ENCODE results near the gene SEMA3B. TPM values are rescaled to one million over a fixed set of nuclear protein-coding genes. Genes with fewer than 3 reads are reported as not detected.

The SEMA3B gene
- total and polyA plus RNA-seq, 2 of the 4 experiments (the other 2 are of a cell fraction), result 4.3 to 29.3 TPM

GRCh38 chr3:50323092-50323600 lies 54.2 kb downstream of the SEMA3B start:
- POLR2A ChIA-PET (ENCODE audit: unreplicated experiment), result no interaction called here
- no TSS peak for BruUV-seq (replicated peaks)
- dilution Hi-C loops (cut with HindIII; ENCODE audit: low sequenced_read_pairs, unreplicated experiment), result no loop called here

More at GRCh38 chr3:50323092-50323600, 54.2 kb downstream of the SEMA3B start:
- H4K8ac ChIP-seq (ENCODE audit: low read depth in 2 of 2, low read length in 2 of 2), result no peak overlapping the region
- no peak overlapping the region for H2BK15ac ChIP-seq (ENCODE audit: low read depth, low read length)
- peaks cover 21% of the 10 kb centered on the region for H3K36me3 ChIP-seq (ENCODE audit: control insufficient read depth, insufficient read depth, low read length)
- H2AFZ ChIP-seq (replicated peaks; ENCODE audit: low read length, poor library complexity), result no peak overlapping the region
- no peak overlapping the region for H3K56ac ChIP-seq (ENCODE audit: extremely low read depth, insufficient read depth, low read length)
- CTCF ChIA-PET, result no interaction called here
- DNase-seq (no peak), ATAC-seq (ENCODE audit: low read depth) (no peak)
- peaks cover 12% of the 10 kb centered on the region; the same call in 1 of the 2 replicates for H4K20me1 ChIP-seq (ENCODE audit: insufficient read depth, low read length)
- no peaks in the 10 kb centered on the region for H3K9me3 ChIP-seq (ENCODE audit: control insufficient read depth, insufficient read depth, low read length)
- no peak overlapping the region for H2BK5ac ChIP-seq (ENCODE audit: low read depth, low read length, poor library complexity, severe bottlenecking)
- H3K9ac ChIP-seq (ENCODE audit: low read depth, low read length), result no peak overlapping the region
- no peak overlapping the region for H4K5ac ChIP-seq (ENCODE audit: low read depth, low read length)
- H3K79me1 ChIP-seq (ENCODE audit: low read depth in 1 of 2, low read length in 2 of 2), result peaks cover 28 to 57% of the 10 kb centered on the region in 2 experiments
- no peak overlapping the region for H3K4me2 ChIP-seq (ENCODE audit: low read depth, low read length)
- in situ Hi-C loops (cut with MboI; ENCODE audit: low sequenced_read_pairs) (no loop called here), intact Hi-C loops (cut with micrococcal nuclease) (loop anchor here (5.0 kb wide), 1 partner anchor 61 kb away; no protein-coding TSS in a partner anchor)
- no peak overlapping the region for H4K91ac ChIP-seq (ENCODE audit: insufficient read depth, low read depth, low read length)
- peak overlapping the region; percentile 26 for H2AK9ac ChIP-seq (replicated peaks; ENCODE audit: low read depth, low read length, poor library complexity)
- H2BK20ac ChIP-seq (ENCODE audit: low read depth, low read length), result no peak overlapping the region
- no peak overlapping the region for H3K4me3 ChIP-seq (ENCODE audit: insufficient read depth, low read depth, low read length)
- H3K27me3 ChIP-seq (ENCODE audit: control insufficient read depth, insufficient read depth, low read length), result no peaks in the 10 kb centered on the region
- no peak overlapping the region for H2BK120ac ChIP-seq (ENCODE audit: low read depth, low read length)
- H2AK5ac ChIP-seq (ENCODE audit: low read depth, low read length), result 0 out of 2 replicates have a peak overlapping the region, but pooled peaks have one; percentile 43
- no peak overlapping the region for H3K27ac ChIP-seq (ENCODE audit: insufficient read depth, low read length)
- peaks cover 8% of the 10 kb centered on the region for H3K9me1 ChIP-seq (ENCODE audit: insufficient read depth, low read length)
- no peak overlapping the region for H3K18ac ChIP-seq (ENCODE audit: low read depth, low read length)
- H3K23ac ChIP-seq (ENCODE audit: low read depth, low read length), result no peak overlapping the region
- H3K14ac ChIP-seq (replicated peaks; ENCODE audit: low read depth, low read length), result no peak overlapping the region
- TF ChIP-seq RCOR1 (IDR thresholded peaks at IDR 0.05; ENCODE audit: insufficient replicate concordance, low read length), result no peak
- TF ChIP-seq BHLHE40 (IDR thresholded peaks at IDR 0.05; ENCODE audit: low read depth, low read length), result no peak
- no peak for TF ChIP-seq RFX5 (IDR thresholded peaks at IDR 0.05; ENCODE audit: low read depth, low read length)
- no peak for TF ChIP-seq FOS (IDR thresholded peaks at IDR 0.05; ENCODE audit: low read depth, low read length)
- TF ChIP-seq SMC3 (IDR thresholded peaks at IDR 0.05; ENCODE audit: low read depth, low read length), result no peak
- TF ChIP-seq, protein P1, sequence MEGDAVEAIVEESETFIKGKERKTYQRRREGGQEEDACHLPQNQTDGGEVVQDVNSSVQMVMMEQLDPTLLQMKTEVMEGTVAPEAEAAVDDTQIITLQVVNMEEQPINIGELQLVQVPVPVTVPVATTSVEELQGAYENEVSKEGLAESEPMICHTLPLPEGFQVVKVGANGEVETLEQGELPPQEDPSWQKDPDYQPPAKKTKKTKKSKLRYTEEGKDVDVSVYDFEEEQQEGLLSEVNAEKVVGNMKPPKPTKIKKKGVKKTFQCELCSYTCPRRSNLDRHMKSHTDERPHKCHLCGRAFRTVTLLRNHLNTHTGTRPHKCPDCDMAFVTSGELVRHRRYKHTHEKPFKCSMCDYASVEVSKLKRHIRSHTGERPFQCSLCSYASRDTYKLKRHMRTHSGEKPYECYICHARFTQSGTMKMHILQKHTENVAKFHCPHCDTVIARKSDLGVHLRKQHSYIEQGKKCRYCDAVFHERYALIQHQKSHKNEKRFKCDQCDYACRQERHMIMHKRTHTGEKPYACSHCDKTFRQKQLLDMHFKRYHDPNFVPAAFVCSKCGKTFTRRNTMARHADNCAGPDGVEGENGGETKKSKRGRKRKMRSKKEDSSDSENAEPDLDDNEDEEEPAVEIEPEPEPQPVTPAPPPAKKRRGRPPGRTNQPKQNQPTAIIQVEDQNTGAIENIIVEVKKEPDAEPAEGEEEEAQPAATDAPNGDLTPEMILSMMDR (conservative IDR thresholded peaks at IDR 0.05; ENCODE audit: low read depth, low read length), result no peak
- TF ChIP-seq MAFK (IDR thresholded peaks at IDR 0.05; ENCODE audit: low read depth, low read length), result no peak
- no peak for TF ChIP-seq MAZ (IDR thresholded peaks at IDR 0.05; ENCODE audit: borderline replicate concordance, low read depth, low read length)
- no peak for TF ChIP-seq POLR2A (IDR thresholded peaks at IDR 0.05; ENCODE audit: low read depth, low read length)
- TF ChIP-seq MXI1 (IDR thresholded peaks at IDR 0.05; ENCODE audit: borderline replicate concordance, low read depth, low read length), result no peak
- TF ChIP-seq NFE2L2 (IDR thresholded peaks at IDR 0.05; ENCODE audit: low read depth, low read length), result no peak
- TF ChIP-seq ELK1 (IDR thresholded peaks at IDR 0.05; ENCODE audit: borderline replicate concordance, low read depth, low read length), result no peak
- TF ChIP-seq RAD21 (IDR thresholded peaks at IDR 0.05; ENCODE audit: low read length), result no peak
- WGBS, 2 experiments (ENCODE audit: extremely low coverage in 2 of 2, insufficient read length in 1 of 2), result 14% methylated on average over 3 of the region's 4 CpGs; no CpG with 5 or more reads in 1 of the 2 experiments
- peaks cover 26% of the 10 kb centered on the region for H3K4me1 ChIP-seq (ENCODE audit: control insufficient read depth, insufficient read depth, low read length)
- H3K4ac ChIP-seq (ENCODE audit: low read depth, low read length), result no peak overlapping the region
